Caco-2 (cell line): ENCODE data around the gene TEF. TPM values are rescaled to one million over a fixed set of nuclear protein-coding genes. Genes with fewer than 3 reads are reported as not detected.
"Not testable (repeated sequence)": the region's sequence is repeated elsewhere in the genome, so short reads cannot be mapped to it uniquely, and the experiment has no call there.

Experiments used
- BruUV-seq: library from RNA; stranded (reverse); fragments of 400-500 nt; replicated peaks from 2 replicates; lab custom pipeline; 2021; lab: Mats Ljungman, UMichigan
- CTCF ChIA-PET: fragments of 300-600 bp; sonication (Branson Sonifier 250); formaldehyde crosslinking; loops from one replicate; lab custom pipeline; 2022; ENCODE audit warnings: antibody characterized with exemption; lab: Charles Lee
- POLR2A ChIA-PET: fragments of 300-600 bp; sonication (Branson Sonifier 250); formaldehyde crosslinking; loops from one replicate; lab custom pipeline; 2022; ENCODE audit warnings: antibody characterized with exemption; lab: Charles Lee
- DNase-seq, 2 experiments: peaks; one replicate each; pipeline versions ENCODE4 v3.0.0 to v3.0.0-alpha.2; 2020 to 2022
- H3K27me3 ChIP-seq: replicated peaks from 2 replicates; pipeline ENCODE4 v1.6.0; 2011; ENCODE audit warnings: low read length; ENCODE audit not compliant: control insufficient read depth, insufficient read depth
- H3K36me3 ChIP-seq: 2 replicates; pipeline ENCODE4 v1.5.1; 2011; ENCODE audit warnings: low read length; ENCODE audit not compliant: control insufficient read depth, insufficient read depth
- H3K4me1 ChIP-seq: fragments of 250-450 bp; sonication (Bioruptor Pico); 2 replicates; pipeline ENCODE4 v1.5.1; 2020; ENCODE audit warnings: mild to moderate bottlenecking
- H3K4me3 ChIP-seq: 2 replicates; pipeline ENCODE4 v1.5.1; 2011; ENCODE audit warnings: low read depth, mild to moderate bottlenecking, control low read depth, low read length
- H3K9me3 ChIP-seq: fragments of 250-450 bp; sonication (Bioruptor Pico); 2 replicates; pipeline ENCODE4 v1.5.1; 2020; ENCODE audit warnings: mild to moderate bottlenecking, moderate library complexity
- H3K27ac Mint-ChIP-seq: one replicate; pipeline ENCODE4 v1.8.0; 2022; ENCODE audit warnings: mixed read lengths; ENCODE audit not compliant: unreplicated experiment
- H3K27me3 Mint-ChIP-seq: one replicate; pipeline ENCODE4 v1.8.0; 2022; ENCODE audit warnings: mixed read lengths; ENCODE audit not compliant: insufficient read depth, unreplicated experiment
- H3K36me3 Mint-ChIP-seq: one replicate; pipeline ENCODE4 v1.8.0; 2022; ENCODE audit warnings: mild to moderate bottlenecking, mixed read lengths; ENCODE audit not compliant: insufficient read depth, unreplicated experiment
- H3K4me1 Mint-ChIP-seq: one replicate; pipeline ENCODE4 v1.8.0; 2022; ENCODE audit warnings: low read depth, mixed read lengths; ENCODE audit not compliant: unreplicated experiment
- H3K4me3 Mint-ChIP-seq: one replicate; pipeline ENCODE4 v1.8.0; 2022; ENCODE audit warnings: mild to moderate bottlenecking, moderate library complexity, mixed read lengths; ENCODE audit not compliant: unreplicated experiment
- H3K9me3 Mint-ChIP-seq: one replicate; pipeline ENCODE4 v1.8.0; 2022; ENCODE audit warnings: mixed read lengths; ENCODE audit not compliant: unreplicated experiment
- intact Hi-C: fragments of 100-400 bp; cut with micrococcal nuclease; formaldehyde crosslinking; loops from one replicate; pipeline ENCODE4 v1.10.0; 2022; ENCODE audit not compliant: unreplicated experiment
- total RNA-seq: library from RNA; stranded (reverse); gene quantifications from 2 replicates; pipeline ENCODE4 v1.2.3, GENCODE V29; 2022
- TF ChIP-seq, protein P1 (sequence below), 2 experiments: fragments of 200-600 bp in 1 of 2; IDR thresholded peaks; 1 replicate in 1 of 2; 2 replicates in 1 of 2; pipeline versions ENCODE4 v1.5.1 to v1.8.0; 2011 to 2022; ENCODE audit warnings: antibody characterized with exemption in 1 of 2, control low read depth in 1 of 2, inconsistent platforms in 1 of 2, low read depth in 1 of 2, low read length in 1 of 2, mild to moderate bottlenecking in 1 of 2, moderate library complexity in 1 of 2; ENCODE audit not compliant: insufficient read depth in 1 of 2, severe bottlenecking in 1 of 2, unreplicated experiment in 1 of 2

TEF gene
- total RNA-seq, 1 experiment from 2014 or later, result 13.8 TPM

DNA sequence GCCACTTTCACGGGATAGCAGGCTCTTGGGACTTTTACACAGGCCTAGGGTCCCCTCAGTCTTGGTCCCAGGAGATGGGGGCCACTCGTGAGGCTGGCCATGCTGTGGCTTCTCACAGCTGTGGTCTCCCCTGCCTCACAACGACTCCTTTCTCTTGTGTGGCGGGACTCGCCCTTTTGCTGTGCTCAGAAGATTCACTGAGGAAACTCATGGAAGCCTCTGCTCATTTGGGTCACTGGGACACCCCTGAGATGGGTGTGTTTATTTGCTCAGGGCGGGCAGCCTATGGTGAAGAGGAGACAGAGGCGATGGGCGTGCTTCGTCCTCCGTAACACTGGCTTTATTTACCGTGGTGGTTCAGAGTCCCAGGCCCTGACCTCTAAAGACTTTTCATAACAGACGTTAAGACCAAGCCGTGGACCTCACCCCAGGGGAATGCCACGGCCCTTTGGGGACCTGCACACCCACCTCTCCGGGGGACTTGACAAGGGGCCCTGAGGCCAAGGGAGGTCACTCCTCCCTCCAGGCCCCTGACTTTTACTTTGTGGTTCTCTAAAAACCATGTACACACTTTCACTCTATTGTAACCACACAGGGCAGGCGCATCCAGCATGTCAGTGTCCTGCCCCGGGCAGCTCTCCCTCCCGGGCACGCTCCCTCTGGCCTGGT, 15.5 kb downstream of the TEF start:
- Histone ChIP-seq H3K36me3 (no peaks in the 10 kb centered on the region; the same call in none of the 2 replicates), H3K4me1 (no peaks in the 10 kb centered on the region), H3K9me3 (no peaks in the 10 kb centered on the region), H3K27me3 (no peaks in the 10 kb centered on the region), H3K4me3 (no peak overlapping the region)
- H3K36me3 Mint-ChIP-seq, result peaks cover 10% of the 10 kb centered on the region
- TF ChIP-seq, protein P1, sequence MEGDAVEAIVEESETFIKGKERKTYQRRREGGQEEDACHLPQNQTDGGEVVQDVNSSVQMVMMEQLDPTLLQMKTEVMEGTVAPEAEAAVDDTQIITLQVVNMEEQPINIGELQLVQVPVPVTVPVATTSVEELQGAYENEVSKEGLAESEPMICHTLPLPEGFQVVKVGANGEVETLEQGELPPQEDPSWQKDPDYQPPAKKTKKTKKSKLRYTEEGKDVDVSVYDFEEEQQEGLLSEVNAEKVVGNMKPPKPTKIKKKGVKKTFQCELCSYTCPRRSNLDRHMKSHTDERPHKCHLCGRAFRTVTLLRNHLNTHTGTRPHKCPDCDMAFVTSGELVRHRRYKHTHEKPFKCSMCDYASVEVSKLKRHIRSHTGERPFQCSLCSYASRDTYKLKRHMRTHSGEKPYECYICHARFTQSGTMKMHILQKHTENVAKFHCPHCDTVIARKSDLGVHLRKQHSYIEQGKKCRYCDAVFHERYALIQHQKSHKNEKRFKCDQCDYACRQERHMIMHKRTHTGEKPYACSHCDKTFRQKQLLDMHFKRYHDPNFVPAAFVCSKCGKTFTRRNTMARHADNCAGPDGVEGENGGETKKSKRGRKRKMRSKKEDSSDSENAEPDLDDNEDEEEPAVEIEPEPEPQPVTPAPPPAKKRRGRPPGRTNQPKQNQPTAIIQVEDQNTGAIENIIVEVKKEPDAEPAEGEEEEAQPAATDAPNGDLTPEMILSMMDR (IDR thresholded peaks at IDR 0.05; ENCODE audit: insufficient read depth in 1 of 2, low read depth in 1 of 2, low read length in 1 of 2, severe bottlenecking in 1 of 2, unreplicated experiment in 1 of 2), result no peak
- DNase-seq, result no peak
- H3K27me3 Mint-ChIP-seq, result no peaks in the 10 kb centered on the region
- ChIA-PET CTCF (interaction anchor here (0.6 to 1.4 kb wide), 2 partner anchors 12 to 16 kb away, joined by 6 to 9 read pairs; partner anchors contain the start of gene TEF), POLR2A (no interaction called here)
- intact Hi-C loops, result no loop called here
- no peaks in the 10 kb centered on the region for H3K9me3 Mint-ChIP-seq
- no TSS peak for BruUV-seq
- no peak overlapping the region for H3K4me3 Mint-ChIP-seq
- no peak overlapping the region for H3K27ac Mint-ChIP-seq
- H3K4me1 Mint-ChIP-seq, result peaks cover 6% of the 10 kb centered on the region

DNA sequence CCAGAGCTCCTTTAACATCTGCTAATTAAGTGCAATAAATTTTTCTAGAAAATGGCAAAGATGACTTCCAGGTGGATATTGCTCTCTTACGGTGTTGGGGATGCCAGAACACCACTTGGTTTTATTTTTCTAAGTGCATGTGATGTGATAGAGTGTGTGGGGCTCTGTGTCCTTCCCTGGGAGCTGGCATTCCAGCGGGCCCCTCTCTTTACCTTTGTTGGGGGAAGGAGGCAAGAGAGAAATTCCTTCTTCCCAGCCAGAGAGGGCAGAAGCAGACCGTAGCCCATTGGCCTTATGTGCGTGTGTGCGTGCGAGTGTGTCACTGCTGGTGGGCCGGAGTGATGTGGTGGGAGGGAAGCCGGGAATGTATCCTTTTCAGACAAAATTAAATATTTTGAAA, 17.2 kb downstream of the TEF start:
- TF ChIP-seq, protein P1 (IDR thresholded peaks at IDR 0.05; ENCODE audit: insufficient read depth in 1 of 2, low read depth in 1 of 2, low read length in 1 of 2, severe bottlenecking in 1 of 2, unreplicated experiment in 1 of 2), result no peak
- no peaks in the 10 kb centered on the region for H3K27me3 Mint-ChIP-seq
- Histone ChIP-seq H3K4me1 (no peaks in the 10 kb centered on the region), H3K36me3 (no peaks in the 10 kb centered on the region; the same call in none of the 2 replicates), H3K27me3 (no peaks in the 10 kb centered on the region), H3K4me3 (no peak overlapping the region), H3K9me3 (no peaks in the 10 kb centered on the region)
- H3K27ac Mint-ChIP-seq, result no peak overlapping the region
- no peak for DNase-seq
- H3K36me3 Mint-ChIP-seq, result peaks cover 10% of the 10 kb centered on the region
- no TSS peak for BruUV-seq
- POLR2A ChIA-PET, result no interaction called here
- no peaks in the 10 kb centered on the region for H3K9me3 Mint-ChIP-seq
- no peak overlapping the region for H3K4me3 Mint-ChIP-seq
- CTCF ChIA-PET, result interaction anchor here (0.7 kb wide), 1 partner anchor 120 kb away, joined by 4 read pairs; no protein-coding TSS in a partner anchor
- H3K4me1 Mint-ChIP-seq, result peaks cover 15% of the 10 kb centered on the region
- intact Hi-C loops, result no loop called here

DNA sequence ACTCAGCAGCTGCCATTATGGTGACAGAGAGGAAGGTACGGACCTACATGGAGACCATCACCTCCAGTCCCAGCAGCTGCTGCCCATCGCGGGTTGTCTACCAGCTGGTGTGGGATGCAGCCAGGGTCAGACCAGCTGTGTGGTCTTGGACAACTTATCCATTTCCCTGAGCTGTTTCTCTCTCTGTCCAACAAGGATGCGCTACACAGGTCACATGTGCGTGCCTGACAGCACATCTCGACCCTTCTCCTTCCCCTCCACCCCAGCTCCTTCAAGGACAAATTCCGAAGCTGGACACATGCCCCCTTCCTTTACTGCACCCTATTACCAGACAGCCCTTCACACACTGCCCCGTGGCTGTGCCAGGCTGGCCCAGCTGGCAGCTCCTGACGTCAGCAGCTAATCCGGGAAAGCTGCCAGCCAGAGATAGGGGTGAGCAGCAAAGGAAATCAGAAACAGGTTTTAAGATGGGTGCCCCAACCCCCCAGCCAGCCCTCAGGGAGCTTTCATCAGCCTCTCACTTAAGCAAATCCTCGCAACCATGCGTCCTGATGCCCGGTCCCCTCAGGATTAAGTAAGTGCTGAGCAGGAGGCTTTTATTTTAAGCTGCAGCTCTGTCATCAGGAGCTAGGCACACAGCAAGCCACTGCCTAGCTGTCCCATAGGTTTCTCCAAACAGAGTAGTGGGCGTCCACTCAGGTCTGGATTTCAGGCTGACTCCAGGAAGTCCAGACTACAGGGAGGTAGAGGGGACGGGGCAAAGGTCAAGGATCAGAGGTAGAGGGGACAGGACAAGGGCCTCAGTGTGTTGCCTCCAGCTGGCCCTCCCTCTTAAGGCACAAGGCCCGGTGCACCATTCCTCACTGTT, 20.3 kb downstream of the TEF start:
- H3K9me3 Mint-ChIP-seq, result no peaks in the 10 kb centered on the region
- H3K9me3 ChIP-seq, result no peaks in the 10 kb centered on the region
- no peaks in the 10 kb centered on the region for H3K27me3 ChIP-seq
- intact Hi-C loops, result no loop called here
- TF ChIP-seq, protein P1 (IDR thresholded peaks at IDR 0.05; ENCODE audit: insufficient read depth in 1 of 2, low read depth in 1 of 2, low read length in 1 of 2, severe bottlenecking in 1 of 2, unreplicated experiment in 1 of 2), result no peak
- H3K36me3 Mint-ChIP-seq, result peaks cover 10% of the 10 kb centered on the region
- H3K36me3 ChIP-seq, result no peaks in the 10 kb centered on the region; the same call in 1 of the 2 replicates
- no TSS peak for BruUV-seq
- DNase-seq, result peak in 1 of 2 experiments; percentile 11
- ChIA-PET POLR2A (interaction anchor here (2.3 kb wide), 1 partner anchor 21 kb away, joined by 11 read pairs; the partner anchor contains the start of gene TEF), CTCF (interaction anchor here (0.7 to 3.9 kb wide), 4 partner anchors 20 to 125 kb away, joined by 3 to 45 read pairs (median 13); partner anchors contain the start of genes TEF and TOB2)
- no peak overlapping the region for H3K4me3 Mint-ChIP-seq
- H3K4me3 ChIP-seq, result no peak overlapping the region
- no peaks in the 10 kb centered on the region for H3K4me1 ChIP-seq
- peaks cover 16% of the 10 kb centered on the region for H3K4me1 Mint-ChIP-seq
- H3K27ac Mint-ChIP-seq, result no peak overlapping the region
- H3K27me3 Mint-ChIP-seq, result no peaks in the 10 kb centered on the region

DNA sequence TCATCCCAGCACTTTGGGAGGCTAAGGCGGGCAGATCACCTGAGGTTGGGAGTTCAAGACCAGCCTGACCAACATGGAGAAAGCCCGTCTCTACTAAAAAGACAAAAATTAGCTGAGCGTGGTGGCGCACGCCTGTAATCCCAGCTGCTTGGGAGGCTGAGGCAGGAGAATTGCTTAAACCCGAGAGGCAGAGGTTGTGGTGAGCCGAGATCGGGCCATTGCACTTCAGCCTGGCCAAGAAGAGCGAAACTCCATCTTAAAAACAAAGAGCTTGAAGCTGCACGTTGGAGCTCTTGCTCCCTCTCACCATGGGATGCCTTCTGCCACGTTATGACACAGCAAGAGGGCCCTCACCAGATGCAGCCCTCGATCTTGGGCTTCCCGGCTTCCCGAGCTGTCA, 21.1 kb downstream of the TEF start:
- peaks cover 16% of the 10 kb centered on the region for H3K4me1 Mint-ChIP-seq
- POLR2A ChIA-PET, result interaction anchor here (2.3 kb wide), 1 partner anchor 22 kb away, joined by 11 read pairs; the partner anchor contains the start of gene TEF
- CTCF ChIA-PET, result interaction anchor here (1.2 to 3.9 kb wide), 6 partner anchors 21 to 130 kb away, joined by 3 to 45 read pairs (median 11); partner anchors contain the start of gene TEF
- H3K27me3 Mint-ChIP-seq, H3K27me3 ChIP-seq, H3K9me3 Mint-ChIP-seq, intact Hi-C loops, H3K27ac Mint-ChIP-seq, H3K9me3 ChIP-seq, H3K4me1 ChIP-seq, H3K36me3 ChIP-seq, H3K36me3 Mint-ChIP-seq, H3K4me3 Mint-ChIP-seq, BruUV-seq, DNase-seq, H3K4me3 ChIP-seq: not testable (repeated sequence)
